Pons (tissue), 1 donor: ENCODE data around the gene TUG1.

ENCODE experiments used
- DNase-seq: peaks from one replicate; pipeline ENCODE4 v3.0.0-alpha.2; 2016; ENCODE audit warnings: low spot score

Gene TUG1

DNA sequence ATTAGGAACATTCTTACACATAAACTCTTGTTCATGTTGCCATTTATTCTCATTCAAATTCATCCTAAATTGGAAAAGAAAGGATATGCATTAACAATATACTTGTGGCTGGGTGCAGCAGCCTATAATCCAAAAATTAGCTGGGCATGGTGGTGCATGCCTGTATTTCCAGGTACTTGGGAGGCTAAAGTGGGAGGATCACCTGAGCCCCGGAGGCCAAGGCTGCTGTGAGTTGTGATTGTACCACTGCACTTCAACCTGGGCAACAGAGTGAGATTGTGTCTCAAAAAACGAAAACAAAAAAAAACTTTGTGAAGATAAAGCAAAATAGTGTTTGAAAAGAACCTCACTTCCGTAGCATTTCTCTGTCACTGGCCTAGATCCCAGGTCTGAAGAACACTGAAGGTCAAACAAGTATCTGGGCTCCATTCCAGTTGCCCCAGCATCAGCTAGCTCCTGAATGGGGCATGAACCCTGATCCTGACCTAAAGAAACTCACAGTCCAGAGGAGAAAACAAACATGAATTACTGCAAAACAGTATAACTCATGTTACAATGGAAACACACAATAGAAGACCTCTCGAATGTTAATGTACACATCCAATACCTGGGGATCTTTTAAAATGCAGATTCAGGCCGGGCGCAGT is 32.2 kb downstream of the TUG1 start:
- no peak for DNase-seq

DNA sequence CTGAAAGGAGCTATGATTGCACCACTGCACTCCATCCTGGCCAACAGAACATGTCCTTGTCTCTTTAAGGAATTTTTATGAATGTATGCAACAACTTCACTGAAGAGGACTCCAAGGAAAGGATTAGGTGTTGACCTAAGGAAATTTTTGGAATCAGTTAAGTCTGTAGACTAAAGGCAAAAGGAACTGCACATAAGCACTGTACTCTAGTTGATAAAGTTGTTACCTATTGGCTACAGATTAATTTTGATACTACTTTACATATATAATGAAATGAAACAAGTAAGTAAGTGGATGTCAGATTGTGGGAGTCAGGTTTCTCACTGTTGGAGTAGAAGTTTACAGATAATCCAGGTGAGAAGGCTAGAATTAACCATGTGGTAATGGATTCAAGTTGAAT is 36.5 kb downstream of the TUG1 start:
- DNase-seq: no peak

DNA sequence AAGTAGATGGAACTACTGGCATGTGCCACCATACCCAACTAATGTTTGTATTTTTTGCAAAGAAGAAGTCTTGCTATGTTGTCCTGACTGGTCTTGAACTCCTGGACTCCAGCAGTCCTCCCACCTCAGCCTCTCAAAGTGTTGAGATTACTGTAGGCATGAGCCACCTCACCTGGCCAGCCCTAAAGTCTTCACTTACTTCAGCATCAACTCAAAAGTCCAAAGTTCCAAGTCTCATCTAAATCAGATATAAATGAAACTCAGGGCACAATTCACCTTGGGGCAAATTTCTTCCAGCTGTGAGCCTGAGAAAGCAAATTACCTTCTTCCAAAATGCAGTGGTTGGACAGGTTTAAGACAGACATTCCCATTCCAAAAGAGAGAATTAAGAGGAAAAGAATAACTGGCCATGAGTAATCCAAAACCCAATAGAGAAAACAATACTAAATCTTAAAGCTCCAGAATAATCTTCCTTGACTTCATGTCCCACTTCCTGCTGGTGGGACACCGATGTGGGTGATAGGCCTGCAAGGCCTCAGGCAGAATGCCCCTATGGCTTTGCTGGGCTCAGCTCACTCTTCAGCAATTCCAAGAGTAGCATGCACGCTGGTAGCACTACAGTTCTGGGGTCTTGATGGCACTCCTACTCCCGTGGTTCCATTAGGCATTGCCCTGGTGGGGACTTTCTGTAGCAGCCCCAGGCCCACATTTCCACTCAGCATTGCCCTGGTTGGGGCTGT is 50.3 kb downstream of the TUG1 start:
- no peak for DNase-seq

DNA sequence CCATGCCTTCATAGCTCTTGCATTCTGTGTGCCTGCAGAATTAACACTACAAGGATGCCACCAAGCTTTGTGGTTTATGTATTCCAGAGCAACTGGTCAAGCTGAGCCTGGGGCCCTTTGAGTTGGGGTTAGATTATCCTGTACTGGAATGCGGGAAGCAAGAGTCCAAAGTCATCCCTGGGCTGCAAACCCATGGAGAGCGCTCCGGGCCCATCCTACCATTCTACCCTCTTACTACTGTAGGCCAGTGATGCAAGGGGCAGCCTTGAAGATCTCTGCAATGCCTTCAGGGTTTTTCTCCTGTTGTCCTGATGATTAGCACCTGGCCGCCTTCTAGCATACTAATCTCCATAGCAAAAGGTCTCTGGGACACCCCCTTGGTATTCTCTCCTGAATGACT is 51.3 kb downstream of the TUG1 start:
- DNase-seq: no peak

DNA sequence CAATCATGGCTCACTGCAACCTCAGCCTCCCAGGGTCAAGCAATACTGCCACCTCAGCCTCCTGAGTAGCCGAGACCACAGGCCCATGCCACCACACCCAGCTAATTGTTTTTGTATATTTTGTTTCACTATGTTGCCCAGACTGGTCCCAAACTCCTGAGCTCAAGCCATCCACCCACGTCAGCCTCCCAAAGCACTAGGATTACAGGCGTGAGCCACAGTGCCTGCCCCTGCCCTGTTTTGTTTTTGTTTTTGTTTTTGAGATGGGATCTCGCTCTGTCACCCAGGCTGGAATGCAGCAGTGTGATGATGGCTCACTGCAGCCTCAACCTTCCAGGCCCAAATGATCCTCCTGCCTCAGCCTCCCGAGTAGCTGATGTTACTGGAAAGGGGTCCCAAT is 53.5 kb downstream of the TUG1 start:
- no peak for DNase-seq
